Skeletal muscle satellite cell (primary cell): Measurements from ENCODE around the gene ILDR1.
"Not testable (repeated sequence)": the region's sequence is repeated elsewhere in the genome, so short reads cannot be mapped to it uniquely, and the experiment has no call there.

ENCODE experiments used
- H3K27me3 ChIP-seq: 2 replicates; pipeline ENCODE4 v1.7.0; 2013; ENCODE audit warnings: low read length; ENCODE audit not compliant: control insufficient read depth, insufficient read depth
- H3K36me3 ChIP-seq: 2 replicates; pipeline ENCODE4 v1.7.0; 2013; ENCODE audit warnings: mild to moderate bottlenecking, control low read depth, low read length; ENCODE audit not compliant: insufficient read depth
- H3K4me1 ChIP-seq: 2 replicates; pipeline ENCODE4 v1.7.0; 2013; ENCODE audit warnings: low read length; ENCODE audit not compliant: control insufficient read depth, insufficient read depth
- H3K4me2 ChIP-seq: 2 replicates; pipeline ENCODE4 v1.7.0; 2013; ENCODE audit warnings: mild to moderate bottlenecking, low read length
- H3K4me3 ChIP-seq: 2 replicates; pipeline ENCODE4 v1.7.0; 2013; ENCODE audit warnings: low read length
- H3K9ac ChIP-seq: 2 replicates; pipeline ENCODE4 v1.7.0; 2013; ENCODE audit warnings: mild to moderate bottlenecking, low read depth, low read length, moderate library complexity
- H3K9me3 ChIP-seq: replicated peaks from 2 replicates; pipeline ENCODE4 v1.7.0; 2013; ENCODE audit warnings: mild to moderate bottlenecking, control low read depth, low read length

The ILDR1 gene

GRCh38 chr3:122047773-122048172 lies 25.7 kb upstream of the ILDR1 start:
- H3K4me3 ChIP-seq, H3K4me1 ChIP-seq, H3K9ac ChIP-seq, H3K9me3 ChIP-seq, H3K27me3 ChIP-seq, H3K4me2 ChIP-seq, H3K36me3 ChIP-seq: not testable (repeated sequence)

GRCh38 chr3:122047296-122047695 lies 25.2 kb upstream of the ILDR1 start:
- H3K9me3 ChIP-seq, H3K4me1 ChIP-seq, H3K9ac ChIP-seq, H3K4me3 ChIP-seq, H3K36me3 ChIP-seq, H3K4me2 ChIP-seq, H3K27me3 ChIP-seq: not testable (repeated sequence)

GRCh38 chr3:122033023-122033422 lies 11.0 kb upstream of the ILDR1 start:
- H3K4me1 ChIP-seq = no peaks in the 10 kb centered on the region
- H3K36me3 ChIP-seq = no peaks in the 10 kb centered on the region
- H3K4me2 ChIP-seq = no peak overlapping the region
- no peak overlapping the region for H3K9ac ChIP-seq
- H3K9me3 ChIP-seq = no peaks in the 10 kb centered on the region
- H3K4me3 ChIP-seq = no peak overlapping the region
- H3K27me3 ChIP-seq = no peaks in the 10 kb centered on the region

- H3K27me3 ChIP-seq = no peaks in the 10 kb centered on the region
- no peak overlapping the region for H3K4me3 ChIP-seq
- no peak overlapping the region for H3K9ac ChIP-seq
- H3K9me3 ChIP-seq = no peaks in the 10 kb centered on the region
- no peak overlapping the region for H3K4me2 ChIP-seq
- no peaks in the 10 kb centered on the region for H3K4me1 ChIP-seq
- H3K36me3 ChIP-seq = no peaks in the 10 kb centered on the region
These were observed 10.5 kb upstream of the ILDR1 start for GRCh38 chr3:122032531-122032930.

GRCh38 chr3:122031123-122031468 lies 9.0 kb upstream of the ILDR1 start:
- no peak overlapping the region for H3K4me3 ChIP-seq
- no peaks in the 10 kb centered on the region for H3K36me3 ChIP-seq
- no peak overlapping the region for H3K4me2 ChIP-seq
- no peaks in the 10 kb centered on the region for H3K27me3 ChIP-seq
- H3K4me1 ChIP-seq = no peaks in the 10 kb centered on the region
- H3K9me3 ChIP-seq = no peaks in the 10 kb centered on the region
- no peak overlapping the region for H3K9ac ChIP-seq

- H3K4me1 ChIP-seq = no peaks in the 10 kb centered on the region
- no peak overlapping the region for H3K4me2 ChIP-seq
- H3K4me3 ChIP-seq = no peak overlapping the region
- H3K27me3 ChIP-seq = no peaks in the 10 kb centered on the region
- H3K9me3 ChIP-seq = no peaks in the 10 kb centered on the region
- no peaks in the 10 kb centered on the region for H3K36me3 ChIP-seq
- H3K9ac ChIP-seq = no peak overlapping the region
These were observed 8.5 kb upstream of the ILDR1 start for GRCh38 chr3:122030381-122031122.

- Histone ChIP-seq H3K36me3 (no peaks in the 10 kb centered on the region), H3K4me2 (no peak overlapping the region), H3K4me3 (no peak overlapping the region), H3K27me3 (peaks cover 21% of the 10 kb centered on the region), H3K4me1 (no peaks in the 10 kb centered on the region), H3K9ac (no peak overlapping the region), H3K9me3 (no peaks in the 10 kb centered on the region)
These were observed 3.2 kb upstream of the ILDR1 start for GRCh38 chr3:122025296-122025695.

- Histone ChIP-seq H3K4me1 (no peaks in the 10 kb centered on the region), H3K9ac (no peak overlapping the region), H3K4me2 (no peak overlapping the region), H3K36me3 (no peaks in the 10 kb centered on the region), H3K4me3 (no peak overlapping the region), H3K9me3 (no peaks in the 10 kb centered on the region), H3K27me3 (peaks cover 26% of the 10 kb centered on the region)
These were observed 2.8 kb upstream of the ILDR1 start for GRCh38 chr3:122024800-122025199.

- Histone ChIP-seq H3K36me3 (no peaks in the 10 kb centered on the region), H3K4me2 (no peak overlapping the region), H3K27me3 (peaks cover 32% of the 10 kb centered on the region), H3K9me3 (no peaks in the 10 kb centered on the region), H3K4me3 (no peak overlapping the region), H3K9ac (no peak overlapping the region), H3K4me1 (no peaks in the 10 kb centered on the region)
These were observed 1.4 kb upstream of the ILDR1 start for GRCh38 chr3:122023335-122023910.

GRCh38 chr3:122021037-122021436 lies 1.0 kb downstream of the ILDR1 start:
- Histone ChIP-seq H3K36me3 (no peaks in the 10 kb centered on the region), H3K9ac (no peak overlapping the region), H3K9me3 (no peaks in the 10 kb centered on the region), H3K27me3 (peaks cover 32% of the 10 kb centered on the region), H3K4me2 (no peak overlapping the region), H3K4me1 (no peaks in the 10 kb centered on the region), H3K4me3 (no peak overlapping the region)

- no peak overlapping the region for H3K4me3 ChIP-seq
- H3K9ac ChIP-seq = no peak overlapping the region
- H3K4me1 ChIP-seq = no peaks in the 10 kb centered on the region
These were observed 2.6 kb downstream of the ILDR1 start for GRCh38 chr3:122019493-122019892.

GRCh38 chr3:122014741-122015140 lies 7.3 kb downstream of the ILDR1 start:
- Histone ChIP-seq H3K36me3 (no peaks in the 10 kb centered on the region), H3K4me3 (no peak overlapping the region), H3K9ac (no peak overlapping the region), H3K9me3 (no peaks in the 10 kb centered on the region), H3K27me3 (peaks cover 17% of the 10 kb centered on the region), H3K4me1 (no peaks in the 10 kb centered on the region), H3K4me2 (no peak overlapping the region)

More at GRCh38 chr3:122019493-122019892, 2.6 kb downstream of the ILDR1 start:
- H3K9me3 ChIP-seq = no peaks in the 10 kb centered on the region
- peaks cover 32% of the 10 kb centered on the region for H3K27me3 ChIP-seq
- H3K36me3 ChIP-seq = no peaks in the 10 kb centered on the region
- no peak overlapping the region for H3K4me2 ChIP-seq
